HCT116 (cell line): ENCODE measurements around the gene OTOA.

Experiments used
- POLR2A ChIP-seq: IDR thresholded peaks from 2 replicates; pipeline ENCODE4 v1.7.0; 2011; ENCODE audit warnings: borderline replicate concordance; ENCODE audit not compliant: insufficient read depth, insufficient read length; ENCODE audit errors: extremely low read depth
- REST ChIP-seq: IDR thresholded peaks from 2 replicates; pipeline ENCODE4 v1.6.1; 2012; ENCODE audit warnings: low read depth

- TF ChIP-seq REST (no peak), POLR2A (no peak)
Observed at GRCh38 chr16:21664801-21665492, 1.2 kb downstream of the OTOA start.
